DMS53 (cell line): ENCODE measurements around the gene CYP17A1.
A peak's percentile ranks its signal among the peaks of the same experiment; 100 is the strongest.
"Not testable (repeated sequence)": the region's sequence is repeated elsewhere in the genome, so short reads cannot be mapped to it uniquely, and the experiment has no call there.

Experiments used
- DNase-seq: peaks from one replicate; lab custom pipeline; 2025; lab: John Stamatoyannopoulos, UW

Gene CYP17A1

GRCh38 chr10:102838276-102838927, 1.2 kb upstream of the CYP17A1 start:
- DNase-seq: not testable (repeated sequence)

DNA sequence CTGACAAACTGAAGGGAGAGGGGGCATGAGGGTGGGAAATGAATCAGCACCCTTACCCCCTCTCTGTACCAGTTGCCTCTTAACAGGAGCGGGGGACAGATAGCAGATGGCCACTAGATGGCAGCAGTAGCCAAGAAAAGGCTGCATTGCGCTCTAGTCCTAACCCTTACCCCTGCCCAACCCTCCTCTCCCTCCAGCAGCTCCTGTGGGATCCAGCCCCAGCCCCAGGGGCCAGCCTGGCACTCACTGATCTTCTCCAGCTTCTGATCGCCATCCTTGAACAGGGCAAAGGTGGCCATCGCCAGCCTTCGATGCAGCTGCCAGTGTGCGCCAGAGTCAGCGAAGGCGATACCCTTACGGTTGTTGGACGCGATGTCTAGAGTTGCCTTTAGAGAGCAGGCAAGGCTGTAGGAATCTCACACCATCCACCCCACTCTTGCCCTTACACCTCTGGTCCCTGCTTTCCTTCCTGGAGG, 2.2 kb downstream of the CYP17A1 start:
- DNase-seq: peak; percentile 84

GRCh38 chr10:102834143-102834542, 3.1 kb downstream of the CYP17A1 start:
- peak; percentile 18 for DNase-seq

GRCh38 chr10:102832987-102833386, 4.2 kb downstream of the CYP17A1 start:
- no peak for DNase-seq

DNA sequence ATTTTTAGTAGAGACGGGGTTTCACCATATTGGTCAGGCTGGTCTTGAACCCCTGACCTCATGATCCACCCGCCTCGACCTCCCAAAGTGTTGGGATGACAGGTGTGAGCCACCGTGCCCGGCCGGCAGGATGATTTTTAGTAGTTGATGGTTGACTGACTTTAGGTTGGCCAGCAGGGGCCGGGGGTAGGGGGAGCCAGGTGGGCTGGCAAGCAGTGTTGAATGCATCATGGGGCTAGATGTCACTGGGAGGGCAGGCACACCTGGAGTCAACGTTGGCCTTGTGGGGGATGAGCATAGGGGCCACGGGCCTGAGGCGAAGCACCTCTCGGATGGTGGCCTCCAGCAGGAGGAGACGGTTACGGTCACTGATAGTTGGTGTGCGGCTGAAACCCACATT, 5.0 kb downstream of the CYP17A1 start:
- DNase-seq: no peak

DNA sequence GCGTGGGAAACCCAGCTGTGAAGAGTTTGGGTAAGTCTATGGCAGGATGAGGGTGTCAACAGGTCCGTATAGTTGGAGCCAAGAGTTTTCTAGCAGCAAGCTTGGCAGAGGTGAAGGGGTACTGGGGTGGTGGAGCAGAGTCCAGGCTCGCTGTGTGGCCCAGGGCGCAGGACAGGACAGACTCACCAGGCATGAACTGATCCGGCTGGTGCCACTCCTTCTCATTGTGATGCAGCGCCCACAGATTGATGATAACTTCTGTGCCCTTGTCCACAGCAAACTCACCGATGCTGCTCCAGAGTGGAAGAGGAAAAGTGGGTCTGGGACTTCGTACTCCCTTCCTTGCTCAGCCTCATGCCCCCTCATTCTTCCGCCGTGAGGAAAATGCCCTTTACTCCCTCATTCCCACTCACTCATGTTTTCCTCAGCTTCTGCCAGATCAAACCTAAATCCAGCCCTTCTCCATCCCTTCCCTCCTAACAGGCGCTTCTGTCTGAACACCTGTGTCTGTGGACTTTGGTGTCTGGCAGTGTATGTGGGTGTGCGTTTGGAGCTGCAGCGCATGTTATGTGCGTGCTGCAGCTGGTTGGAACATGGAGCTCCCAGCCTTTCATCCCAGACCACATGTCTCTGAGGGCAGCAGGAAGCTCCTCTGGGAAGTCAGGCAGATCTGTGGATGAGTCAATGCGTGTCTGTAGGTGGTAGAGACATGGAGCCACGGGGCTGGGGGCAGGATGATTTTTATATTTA, 5.7 kb downstream of the CYP17A1 start:
- peak; percentile 49 for DNase-seq

- no peak for DNase-seq
These were observed 9.6 kb downstream of the CYP17A1 start for GRCh38 chr10:102827597-102827975.

DNA sequence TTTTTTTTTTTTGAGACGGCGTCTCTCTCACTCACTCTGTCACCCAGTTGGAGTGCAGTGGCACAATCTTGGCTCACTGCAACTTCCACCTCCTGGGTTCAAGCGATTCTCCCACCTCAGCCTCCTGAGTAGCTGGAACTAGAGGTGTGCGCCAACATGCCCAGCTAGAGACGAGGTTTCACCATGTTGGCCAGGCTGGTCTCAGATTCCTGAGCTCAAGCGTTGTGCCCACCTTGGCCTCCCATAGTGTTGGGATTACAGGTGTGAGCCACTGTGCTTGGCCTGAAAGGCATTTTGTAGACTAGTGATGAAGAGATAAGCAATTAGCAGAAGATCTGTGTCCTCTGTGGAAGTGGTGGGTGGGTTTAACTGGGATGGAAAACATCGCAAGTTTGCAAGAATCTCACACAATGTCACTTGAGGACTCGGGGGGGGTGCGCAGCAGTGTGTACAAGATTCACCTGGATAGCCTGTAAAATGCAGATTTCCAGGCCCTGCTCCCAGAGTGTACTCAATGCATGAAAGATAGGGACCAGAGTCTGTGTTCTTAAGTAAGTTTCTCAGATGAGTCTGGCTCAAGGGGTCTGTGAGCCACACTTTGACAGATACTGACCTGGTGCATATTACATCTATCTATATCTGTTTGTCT, 10.9 kb downstream of the CYP17A1 start:
- no peak for DNase-seq

- no peak for DNase-seq
These were observed 12.5 kb downstream of the CYP17A1 start for GRCh38 chr10:102824664-102825063.

- no peak for DNase-seq
These were observed 15.0 kb downstream of the CYP17A1 start for GRCh38 chr10:102822222-102822621.

GRCh38 chr10:102820008-102820407, 17.2 kb downstream of the CYP17A1 start:
- not testable (repeated sequence) for DNase-seq

GRCh38 chr10:102819054-102819453, 18.2 kb downstream of the CYP17A1 start:
- no peak for DNase-seq

DNA sequence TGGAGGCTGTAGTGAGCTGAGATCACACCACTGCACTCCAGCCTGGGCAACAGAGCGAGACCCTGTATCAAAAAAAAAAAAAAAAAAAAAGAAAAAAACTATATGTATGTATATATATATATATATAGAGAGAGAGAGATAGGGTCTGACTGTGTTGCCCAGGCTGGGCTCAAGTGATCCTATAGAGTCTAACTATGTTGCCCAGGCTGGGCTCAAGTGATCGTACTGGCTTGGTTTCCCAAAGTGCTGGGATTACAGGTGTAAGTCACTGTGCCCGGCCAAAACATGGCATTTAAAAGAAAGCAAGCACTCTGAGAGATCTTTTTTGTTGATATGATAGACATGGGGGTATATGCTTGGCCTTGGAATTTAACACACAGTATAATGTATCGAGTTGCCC, 20.0 kb downstream of the CYP17A1 start:
- no peak for DNase-seq

- no peak for DNase-seq
These were observed 21.2 kb downstream of the CYP17A1 start for GRCh38 chr10:102815790-102816549.

- no peak for DNase-seq
These were observed 22.1 kb downstream of the CYP17A1 start for GRCh38 chr10:102814873-102815661.

GRCh38 chr10:102814453-102814871, 22.8 kb downstream of the CYP17A1 start:
- no peak for DNase-seq

- no peak for DNase-seq
These were observed 23.3 kb downstream of the CYP17A1 start for GRCh38 chr10:102813734-102814452.

DNA sequence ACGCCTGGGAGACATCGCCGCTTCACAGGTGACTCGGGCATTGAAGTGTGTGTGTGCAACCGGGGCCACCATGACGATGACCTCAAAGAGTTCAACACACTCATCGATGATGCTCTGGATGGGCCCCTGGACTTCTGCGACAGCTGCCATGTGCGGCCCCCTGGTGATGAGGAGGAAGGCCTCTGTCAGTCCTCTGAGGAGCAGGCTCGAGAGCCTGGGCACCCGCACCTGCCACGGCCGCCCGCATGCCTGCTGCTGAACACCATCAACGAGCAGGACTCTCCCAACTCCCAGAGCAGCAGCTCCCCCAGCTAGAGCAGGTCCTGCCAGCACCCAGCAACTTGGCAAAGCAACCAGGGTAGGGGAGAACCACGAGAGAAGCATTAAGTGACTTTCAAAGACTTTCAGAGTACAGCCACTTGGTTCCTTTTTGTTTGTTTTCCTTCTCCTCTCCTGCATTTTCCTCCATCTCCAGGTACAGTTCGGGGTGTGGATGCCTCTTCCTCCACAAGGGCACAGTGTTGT, 24.1 kb downstream of the CYP17A1 start:
- no peak for DNase-seq

- DNase-seq: no peak
These were observed 24.9 kb downstream of the CYP17A1 start for GRCh38 chr10:102812231-102812876.

DNA sequence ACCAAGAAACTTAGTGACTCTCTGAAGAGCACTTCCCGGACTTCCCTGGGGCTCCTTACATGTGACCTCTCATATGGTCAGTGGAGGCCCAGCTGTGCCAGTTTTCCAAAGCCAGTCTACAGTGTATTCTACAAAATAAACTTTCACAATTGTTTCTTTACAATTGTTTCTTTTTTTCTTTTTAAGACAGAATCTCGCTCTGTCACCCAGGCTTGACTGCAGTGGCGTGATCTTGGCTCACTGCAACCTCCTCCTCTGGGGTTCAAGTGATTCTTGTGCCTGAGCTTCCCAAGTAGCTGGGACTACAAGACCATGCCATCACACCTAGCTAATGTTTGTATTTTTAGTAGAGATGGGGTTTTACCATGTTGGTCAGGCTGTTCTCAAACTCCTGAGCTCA, 25.9 kb downstream of the CYP17A1 start:
- DNase-seq: no peak
